Measurements from ENCODE around the gene CTTNBP2.

- TF ChIP-seq, protein P1, sequence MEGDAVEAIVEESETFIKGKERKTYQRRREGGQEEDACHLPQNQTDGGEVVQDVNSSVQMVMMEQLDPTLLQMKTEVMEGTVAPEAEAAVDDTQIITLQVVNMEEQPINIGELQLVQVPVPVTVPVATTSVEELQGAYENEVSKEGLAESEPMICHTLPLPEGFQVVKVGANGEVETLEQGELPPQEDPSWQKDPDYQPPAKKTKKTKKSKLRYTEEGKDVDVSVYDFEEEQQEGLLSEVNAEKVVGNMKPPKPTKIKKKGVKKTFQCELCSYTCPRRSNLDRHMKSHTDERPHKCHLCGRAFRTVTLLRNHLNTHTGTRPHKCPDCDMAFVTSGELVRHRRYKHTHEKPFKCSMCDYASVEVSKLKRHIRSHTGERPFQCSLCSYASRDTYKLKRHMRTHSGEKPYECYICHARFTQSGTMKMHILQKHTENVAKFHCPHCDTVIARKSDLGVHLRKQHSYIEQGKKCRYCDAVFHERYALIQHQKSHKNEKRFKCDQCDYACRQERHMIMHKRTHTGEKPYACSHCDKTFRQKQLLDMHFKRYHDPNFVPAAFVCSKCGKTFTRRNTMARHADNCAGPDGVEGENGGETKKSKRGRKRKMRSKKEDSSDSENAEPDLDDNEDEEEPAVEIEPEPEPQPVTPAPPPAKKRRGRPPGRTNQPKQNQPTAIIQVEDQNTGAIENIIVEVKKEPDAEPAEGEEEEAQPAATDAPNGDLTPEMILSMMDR (IDR thresholded peaks at IDR 0.05) = no peak
- TF ChIP-seq POLR2A (IDR thresholded peaks at IDR 0.05) = no peak
Observed at GRCh38 chr7:117769085-117769484, 104.2 kb downstream of the CTTNBP2 start.
